Ascending aorta (tissue), 2 donors: Measurements from ENCODE around the gene COMMD10. TPM values are rescaled to one million over a fixed set of nuclear protein-coding genes. Genes with fewer than 3 reads are reported as not detected.
"Not testable (repeated sequence)": the region's sequence is repeated elsewhere in the genome, so short reads cannot be mapped to it uniquely, and the experiment has no call there.

Experiments used
- DNase-seq, 2 donors: peaks; one replicate each; pipeline ENCODE4 v3.0.0-alpha.2; 2019; ENCODE audit warnings: low spot score in 2 of 2
- H3K27ac ChIP-seq, 2 donors: fragments of 200-600 bp; sonication (generic); one replicate each; pipeline ENCODE4 v1.5.1; 2016 to 2017; ENCODE audit warnings: mild to moderate bottlenecking in 1 of 2
- H3K27me3 ChIP-seq: fragments of 200-600 bp; sonication (generic); one replicate; pipeline ENCODE4 v1.5.1; 2017
- H3K36me3 ChIP-seq, 2 donors: fragments of 200-600 bp; sonication (generic); one replicate each; pipeline ENCODE4 v1.5.1; 2016
- H3K4me1 ChIP-seq, 2 donors: fragments of 200-600 bp; sonication (generic); one replicate each; pipeline ENCODE4 v1.5.1; 2016 to 2017; ENCODE audit warnings: mild to moderate bottlenecking in 1 of 2
- H3K4me3 ChIP-seq, 2 donors: fragments of 200-600 bp; sonication (generic); one replicate each; pipeline ENCODE4 v1.5.1; 2016 to 2017; ENCODE audit warnings: mild to moderate bottlenecking in 1 of 2
- H3K9me3 ChIP-seq, 2 donors: fragments of 200-600 bp; sonication (generic); one replicate each; pipeline ENCODE4 v1.5.1; 2016
- intact Hi-C: fragments of 100-400 bp; cut with DNase I; formaldehyde crosslinking; loops from one replicate; pipeline ENCODE4 v1.15.1; 2023
- total RNA-seq: library from RNA; depleted of rRNA; stranded (reverse); fragments of >200 nt; gene quantifications from one replicate; pipeline ENCODE4 v1.1.0, GENCODE V29; 2016
- TF ChIP-seq, protein P1 (sequence below), 3 experiments: fragments of 200-600 bp in 2 of 3; fragments of 450-650 bp in 1 of 3; sonication (generic) in 2 of 3; IDR thresholded peaks; one replicate each; pipeline ENCODE4 v1.5.1; 2016 to 2019; ENCODE audit warnings: antibody characterized with exemption in 3 of 3, mild to moderate bottlenecking in 1 of 3, moderate library complexity in 1 of 3

COMMD10 gene
- total RNA-seq, 1 donor from 2014 or later = 25.0 TPM

DNA sequence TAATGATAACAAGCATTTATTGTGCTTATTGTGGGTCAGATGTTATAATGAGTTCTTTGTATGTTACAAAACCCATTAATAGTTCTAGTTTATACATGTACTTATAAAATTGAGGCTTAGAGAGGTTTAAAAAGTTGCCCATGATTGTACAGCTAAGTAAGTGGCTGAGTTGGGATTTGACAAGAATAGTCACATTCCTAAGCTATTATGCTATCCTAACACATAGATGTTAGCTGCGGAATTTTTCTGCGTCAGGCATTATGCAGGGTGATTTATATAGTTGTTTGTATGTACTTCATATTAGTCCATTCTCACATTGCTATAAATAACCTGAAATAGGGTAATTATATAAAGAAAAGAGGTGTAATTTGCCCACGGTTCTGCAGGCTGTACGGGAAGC is 12.5 kb downstream of the COMMD10 start:
- H3K36me3 ChIP-seq = peaks cover 10 to 52% of the 10 kb centered on the region in 2 donors
- no peak overlapping the region for H3K4me3 ChIP-seq
- TF ChIP-seq, protein P1, sequence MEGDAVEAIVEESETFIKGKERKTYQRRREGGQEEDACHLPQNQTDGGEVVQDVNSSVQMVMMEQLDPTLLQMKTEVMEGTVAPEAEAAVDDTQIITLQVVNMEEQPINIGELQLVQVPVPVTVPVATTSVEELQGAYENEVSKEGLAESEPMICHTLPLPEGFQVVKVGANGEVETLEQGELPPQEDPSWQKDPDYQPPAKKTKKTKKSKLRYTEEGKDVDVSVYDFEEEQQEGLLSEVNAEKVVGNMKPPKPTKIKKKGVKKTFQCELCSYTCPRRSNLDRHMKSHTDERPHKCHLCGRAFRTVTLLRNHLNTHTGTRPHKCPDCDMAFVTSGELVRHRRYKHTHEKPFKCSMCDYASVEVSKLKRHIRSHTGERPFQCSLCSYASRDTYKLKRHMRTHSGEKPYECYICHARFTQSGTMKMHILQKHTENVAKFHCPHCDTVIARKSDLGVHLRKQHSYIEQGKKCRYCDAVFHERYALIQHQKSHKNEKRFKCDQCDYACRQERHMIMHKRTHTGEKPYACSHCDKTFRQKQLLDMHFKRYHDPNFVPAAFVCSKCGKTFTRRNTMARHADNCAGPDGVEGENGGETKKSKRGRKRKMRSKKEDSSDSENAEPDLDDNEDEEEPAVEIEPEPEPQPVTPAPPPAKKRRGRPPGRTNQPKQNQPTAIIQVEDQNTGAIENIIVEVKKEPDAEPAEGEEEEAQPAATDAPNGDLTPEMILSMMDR (IDR thresholded peaks at IDR 0.05) = no peak
- intact Hi-C loops = no loop called here
- DNase-seq = no peak
- H3K27me3 ChIP-seq = no peaks in the 10 kb centered on the region
- H3K4me1 ChIP-seq = no peaks in the 10 kb centered on the region
- no peaks in the 10 kb centered on the region for H3K9me3 ChIP-seq
- H3K27ac ChIP-seq = no peak overlapping the region

DNA sequence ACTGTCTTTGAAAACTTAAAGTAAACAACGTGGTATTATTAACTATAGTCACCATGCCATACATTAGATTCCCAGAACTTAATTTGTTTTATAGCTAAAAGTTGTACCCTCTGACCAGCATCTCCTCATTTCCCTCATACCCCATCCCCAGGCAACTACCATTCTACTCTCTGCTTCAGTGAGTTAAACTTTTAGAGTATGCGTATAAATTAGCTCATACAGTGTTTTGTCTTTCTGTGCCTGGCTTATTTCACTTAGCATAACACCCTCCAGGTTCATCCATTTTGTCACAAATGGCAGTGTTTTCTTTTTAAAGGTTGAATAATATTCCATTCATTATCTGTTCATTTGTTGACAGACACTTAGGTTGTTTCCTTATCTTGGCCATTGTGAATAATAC is 14.2 kb downstream of the COMMD10 start:
- intact Hi-C loops = no loop called here
- no peak for DNase-seq

DNA sequence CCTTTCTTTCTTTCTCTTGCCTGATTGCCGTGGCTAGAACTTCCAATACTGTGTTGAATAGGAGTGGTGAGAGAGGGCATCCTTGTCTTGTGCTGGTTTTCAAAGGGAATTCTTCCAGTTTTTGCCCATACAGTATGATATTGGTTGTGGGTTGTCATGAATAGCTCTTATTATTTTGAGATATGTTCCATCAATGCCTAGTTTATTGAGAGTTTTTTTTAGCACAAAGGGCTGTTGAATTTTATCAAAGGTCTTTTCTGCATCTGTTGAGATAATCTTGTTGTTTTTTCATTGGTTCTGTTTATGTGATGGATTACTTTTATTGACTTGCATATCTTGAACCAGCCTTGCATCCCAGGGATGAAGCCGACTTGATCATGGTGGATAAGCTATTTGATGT is 20.1 kb downstream of the COMMD10 start:
- DNase-seq, H3K36me3 ChIP-seq, H3K27ac ChIP-seq, H3K4me1 ChIP-seq, H3K4me3 ChIP-seq, H3K27me3 ChIP-seq, intact Hi-C loops, H3K9me3 ChIP-seq: not testable (repeated sequence)

More for the DNA sequence above, 14.2 kb downstream of the COMMD10 start:
- TF ChIP-seq, protein P1 (IDR thresholded peaks at IDR 0.05) = no peak
- Histone ChIP-seq H3K36me3 (peaks cover 0 to 36% of the 10 kb centered on the region in 2 donors), H3K27ac (no peak overlapping the region), H3K4me1 (no peaks in the 10 kb centered on the region), H3K9me3 (no peaks in the 10 kb centered on the region), H3K27me3 (no peaks in the 10 kb centered on the region), H3K4me3 (no peak overlapping the region)

DNA sequence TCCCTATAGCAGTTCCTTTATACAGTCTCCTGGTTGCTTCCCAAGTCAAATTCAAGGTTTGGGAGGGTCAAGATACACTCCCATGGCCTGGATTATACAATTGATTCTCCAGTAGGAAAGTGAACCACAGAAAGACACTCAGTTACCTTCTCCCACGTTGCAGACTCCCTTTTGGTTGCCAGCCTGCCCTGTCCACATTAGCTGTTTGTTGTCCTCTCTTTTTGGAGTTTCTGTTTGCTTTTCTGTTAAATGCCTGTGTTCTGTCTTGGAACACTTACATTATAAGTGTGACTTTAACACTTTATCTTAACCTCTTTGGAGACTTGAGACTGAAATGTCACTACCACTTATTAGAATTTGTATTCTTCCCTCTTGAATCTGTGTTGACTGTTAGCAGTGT is 30.3 kb downstream of the COMMD10 start:
- Histone ChIP-seq H3K27me3 (no peaks in the 10 kb centered on the region), H3K27ac (no peak overlapping the region), H3K9me3 (peaks cover 9 to 42% of the 10 kb centered on the region in 2 donors), H3K36me3 (peaks cover 0 to 24% of the 10 kb centered on the region in 2 donors), H3K4me1 (no peaks in the 10 kb centered on the region), H3K4me3 (no peak overlapping the region)
- DNase-seq = no peak
- intact Hi-C loops = no loop called here
- TF ChIP-seq, protein P1 (IDR thresholded peaks at IDR 0.05) = no peak

DNA sequence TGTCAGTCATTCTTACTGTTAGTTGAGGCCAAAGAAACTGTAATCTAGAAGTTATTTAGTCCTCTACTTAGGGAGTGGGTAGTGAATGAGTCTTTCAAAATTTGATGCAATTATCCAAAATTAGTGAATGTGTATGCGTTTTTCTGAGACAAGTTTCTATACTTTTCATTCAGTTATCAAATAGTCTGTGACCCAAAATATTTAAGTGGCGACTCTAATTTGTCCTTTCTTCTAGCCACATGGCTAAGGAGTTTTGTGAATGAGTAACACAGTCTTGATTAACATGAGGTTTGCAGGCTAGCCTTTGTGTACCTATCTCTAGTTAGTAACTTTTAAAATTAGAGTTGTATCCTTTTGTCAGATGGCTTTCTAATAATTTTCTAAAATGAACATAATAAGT is 45.6 kb downstream of the COMMD10 start:
- H3K9me3 ChIP-seq = peaks cover 0 to 5% of the 10 kb centered on the region in 2 donors
- H3K27ac ChIP-seq = no peak overlapping the region
- no peaks in the 10 kb centered on the region for H3K27me3 ChIP-seq
- H3K36me3 ChIP-seq = no peaks in the 10 kb centered on the region
- intact Hi-C loops = no loop called here
- H3K4me1 ChIP-seq = no peaks in the 10 kb centered on the region
- no peak overlapping the region for H3K4me3 ChIP-seq
- TF ChIP-seq, protein P1 (IDR thresholded peaks at IDR 0.05) = no peak
- DNase-seq = no peak

DNA sequence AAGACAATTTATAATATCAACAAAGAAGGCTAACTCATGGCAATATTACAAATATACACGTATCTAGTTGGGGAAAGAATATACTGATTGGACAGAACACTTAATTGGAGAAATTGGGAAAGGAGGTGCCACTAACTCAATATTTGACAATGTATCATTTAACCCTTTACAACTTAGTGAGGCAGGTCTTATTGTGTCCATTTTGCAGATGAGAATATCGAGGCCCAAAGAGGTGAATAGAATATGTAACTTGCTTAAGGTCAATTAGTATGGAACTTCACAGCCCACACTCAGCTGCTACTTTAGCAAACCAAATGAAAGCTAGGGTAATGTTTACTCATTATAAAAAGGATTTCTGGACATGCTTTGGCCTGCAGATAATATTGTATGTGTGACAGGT is 46.2 kb downstream of the COMMD10 start:
- TF ChIP-seq, protein P1 (IDR thresholded peaks at IDR 0.05) = no peak

More for the DNA sequence above, 46.2 kb downstream of the COMMD10 start:
- intact Hi-C loops = no loop called here
- DNase-seq = no peak
- Histone ChIP-seq H3K27me3 (no peaks in the 10 kb centered on the region), H3K4me1 (no peaks in the 10 kb centered on the region), H3K36me3 (no peaks in the 10 kb centered on the region), H3K9me3 (peaks cover 0 to under 1% of the 10 kb centered on the region in 2 donors), H3K27ac (no peak overlapping the region), H3K4me3 (no peak overlapping the region)
